ENCODE measurements around the gene HSD17B3. TPM values are rescaled to one million over a fixed set of nuclear protein-coding genes. Genes with fewer than 3 reads are reported as not detected.
"Not testable (repeated sequence)": the region's sequence is repeated elsewhere in the genome, so short reads cannot be mapped to it uniquely, and the experiment has no call there.

Gene HSD17B3
- total RNA-seq, 1 experiment from 2014 or later, result not detected

GRCh38 chr9:96318921-96319565 lies 17.1 kb upstream of the HSD17B3 start:
- peak; percentile 50 for DNase-seq (ENCODE audit: low read depth, low spot score)
- in situ Hi-C loops (cut with HindIII; ENCODE audit: low pct_unique_long_range_greater_than_20kb, low sequenced_read_pairs), result no loop called here

DNA sequence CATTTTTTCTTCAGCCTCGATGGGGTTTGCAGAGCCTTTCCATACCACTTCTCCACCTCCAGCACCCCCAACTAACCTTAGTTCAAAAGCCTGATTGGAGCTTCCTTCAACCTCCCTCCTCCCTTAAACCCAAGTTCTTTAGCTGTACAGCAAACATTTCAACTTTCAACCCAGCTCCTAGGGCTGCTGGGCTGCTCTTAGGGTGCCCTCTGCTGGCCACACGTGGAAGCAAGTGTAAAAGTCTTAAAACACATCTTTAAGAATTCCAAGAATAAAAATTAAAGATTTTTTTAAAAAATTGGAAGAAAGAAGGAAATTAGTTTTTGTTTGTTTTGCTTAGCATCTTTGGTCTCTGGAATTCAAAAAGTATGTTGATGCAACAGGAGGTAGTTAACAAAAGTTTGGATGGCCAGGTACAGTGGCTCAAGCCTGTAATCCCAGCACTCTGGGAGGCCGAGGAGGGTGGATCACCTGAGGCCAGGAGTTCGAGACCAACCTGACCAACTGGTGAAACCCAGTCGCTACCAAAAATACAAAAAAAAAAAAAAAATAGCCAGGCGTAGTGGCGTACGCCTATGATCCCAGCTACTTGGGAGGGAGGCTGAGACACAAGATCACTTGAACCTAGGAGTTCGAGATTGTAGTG lies 15.5 kb upstream of the HSD17B3 start:
- in situ Hi-C loops (cut with HindIII; ENCODE audit: low pct_unique_long_range_greater_than_20kb, low sequenced_read_pairs), result no loop called here
- peak; percentile 67 for DNase-seq (ENCODE audit: low read depth, low spot score)

DNA sequence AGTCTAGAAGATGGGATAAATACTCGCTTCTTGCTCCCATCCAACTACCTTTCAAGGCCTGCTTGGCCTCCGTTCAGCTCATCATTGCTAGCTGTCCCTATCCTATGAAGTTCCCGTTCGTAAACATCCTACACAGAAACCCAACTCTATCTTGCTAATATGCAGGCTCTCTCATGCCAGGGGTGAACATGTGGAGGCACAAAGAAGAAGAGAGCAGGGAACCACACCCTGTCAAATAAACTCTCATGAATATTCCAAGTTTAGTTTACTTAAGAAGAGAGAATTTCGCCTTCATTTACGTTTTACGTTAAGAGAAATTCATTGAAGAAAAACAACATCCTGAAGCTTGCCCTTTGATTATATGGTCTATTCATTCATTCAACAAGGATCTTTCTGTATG lies 7.9 kb upstream of the HSD17B3 start:
- in situ Hi-C loops (cut with HindIII; ENCODE audit: low pct_unique_long_range_greater_than_20kb, low sequenced_read_pairs), result no loop called here
- DNase-seq (ENCODE audit: low read depth, low spot score), result no peak

DNA sequence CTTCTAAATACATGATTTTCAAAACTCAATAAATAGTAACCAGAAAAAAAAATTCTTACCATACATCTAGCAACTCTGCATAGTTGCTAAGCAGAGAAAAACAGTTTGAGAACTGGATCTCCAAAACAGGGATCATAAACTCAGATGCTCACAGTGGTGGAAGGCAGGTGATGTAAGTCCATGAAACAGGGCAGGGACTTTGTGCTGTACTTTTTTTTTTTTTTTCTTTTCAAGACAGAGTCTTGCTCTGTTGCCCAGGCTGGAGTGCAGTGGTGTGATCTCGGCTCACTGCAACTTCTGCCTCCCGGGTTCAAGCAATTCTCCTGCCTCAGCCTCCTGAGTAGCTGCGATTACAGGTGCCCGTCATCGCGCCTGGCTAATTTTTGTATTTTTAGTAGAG lies 5.0 kb upstream of the HSD17B3 start:
- DNase-seq (ENCODE audit: low read depth, low spot score); in situ Hi-C loops (cut with HindIII; ENCODE audit: low pct_unique_long_range_greater_than_20kb, low sequenced_read_pairs): not testable (repeated sequence)

GRCh38 chr9:96305171-96305570 lies 3.2 kb upstream of the HSD17B3 start:
- DNase-seq (ENCODE audit: low read depth, low spot score), result no peak

GRCh38 chr9:96304230-96304629 lies 2.3 kb upstream of the HSD17B3 start:
- in situ Hi-C loops (cut with HindIII; ENCODE audit: low pct_unique_long_range_greater_than_20kb, low sequenced_read_pairs), result no loop called here
- DNase-seq (ENCODE audit: low read depth, low spot score), result no peak

More at GRCh38 chr9:96305171-96305570, 3.2 kb upstream of the HSD17B3 start:
- in situ Hi-C loops (cut with HindIII; ENCODE audit: low pct_unique_long_range_greater_than_20kb, low sequenced_read_pairs), result no loop called here

DNA sequence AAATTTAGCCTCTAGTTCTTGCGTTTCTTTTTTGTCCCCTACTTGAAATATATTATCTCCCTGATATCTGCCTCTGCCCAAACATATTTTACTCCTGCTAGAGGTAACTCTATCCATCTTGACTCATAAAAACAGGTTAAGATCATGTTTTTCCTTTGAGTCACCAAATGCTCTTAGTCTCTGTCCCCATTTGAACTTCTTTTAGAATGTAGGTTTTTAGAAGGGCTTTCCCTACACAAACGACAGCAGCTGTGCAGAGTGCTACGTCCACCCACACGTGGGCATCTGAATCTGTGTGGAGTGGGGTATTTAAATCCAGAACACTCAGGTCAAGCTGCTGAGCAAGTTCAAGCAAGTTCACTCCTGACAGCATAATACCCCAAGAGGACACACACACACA lies 2.2 kb downstream of the HSD17B3 start:
- DNase-seq (ENCODE audit: low read depth, low spot score), result no peak
- in situ Hi-C loops (cut with HindIII; ENCODE audit: low pct_unique_long_range_greater_than_20kb, low sequenced_read_pairs), result no loop called here

GRCh38 chr9:96294159-96294545 lies 7.8 kb downstream of the HSD17B3 start:
- in situ Hi-C loops (cut with HindIII; ENCODE audit: low pct_unique_long_range_greater_than_20kb, low sequenced_read_pairs), result no loop called here
- DNase-seq (ENCODE audit: low read depth, low spot score), result peak; percentile 19

DNA sequence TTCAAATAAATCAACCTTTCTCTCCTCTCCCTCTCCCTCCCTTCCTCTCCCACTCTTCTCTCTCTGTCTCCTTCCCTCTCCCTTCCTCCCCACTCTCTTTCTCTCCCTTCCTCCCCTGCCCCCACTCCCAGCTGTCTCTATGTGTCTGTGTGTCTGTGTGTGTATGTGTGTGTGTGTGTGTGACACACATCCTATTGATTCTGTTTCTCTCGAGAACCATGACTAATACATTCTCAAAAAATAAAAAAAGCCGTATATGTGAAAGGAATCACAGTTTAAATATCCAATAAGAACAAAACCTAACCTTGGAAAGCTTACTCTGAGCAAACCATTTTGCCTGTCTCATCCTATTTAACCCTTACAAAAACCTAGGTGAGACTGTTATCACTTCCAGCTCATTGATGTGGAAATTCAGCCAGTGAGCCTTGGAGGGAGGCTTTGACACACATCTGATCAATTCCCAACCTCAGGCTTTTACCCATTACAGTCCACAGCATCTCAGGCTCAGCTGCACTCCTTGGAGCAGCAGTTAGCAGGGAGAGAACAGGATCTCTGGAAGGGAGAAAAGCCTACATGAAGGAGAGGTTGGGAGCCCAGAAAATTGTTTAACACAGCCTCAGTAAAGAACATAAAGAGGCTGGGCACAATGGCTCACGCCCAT lies 8.3 kb downstream of the HSD17B3 start:
- in situ Hi-C loops (cut with HindIII; ENCODE audit: low pct_unique_long_range_greater_than_20kb, low sequenced_read_pairs), result no loop called here
- peak; percentile 20 for DNase-seq (ENCODE audit: low read depth, low spot score)

DNA sequence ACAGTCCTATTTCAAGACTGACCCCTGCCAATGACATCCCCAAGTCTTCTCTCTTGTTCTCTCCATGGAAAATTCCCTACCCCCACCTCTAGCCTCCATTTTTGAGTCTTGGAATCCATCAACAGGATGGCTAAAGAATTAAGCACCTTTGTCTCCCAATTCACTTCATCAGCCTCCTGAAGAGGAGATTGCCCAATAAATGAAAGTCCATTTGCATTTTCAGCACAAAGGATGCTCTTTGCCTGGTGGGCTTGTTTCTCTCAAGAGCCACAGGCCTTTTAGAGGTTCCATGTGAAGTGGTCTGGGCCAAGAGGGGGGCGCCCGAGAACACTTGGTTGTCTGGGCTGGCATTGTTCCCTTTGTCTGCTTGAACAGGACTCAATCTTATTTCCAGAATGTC lies 12.6 kb downstream of the HSD17B3 start:
- DNase-seq (ENCODE audit: low read depth, low spot score), result no peak
- in situ Hi-C loops (cut with HindIII; ENCODE audit: low pct_unique_long_range_greater_than_20kb, low sequenced_read_pairs), result no loop called here

- in situ Hi-C loops (cut with HindIII; ENCODE audit: low pct_unique_long_range_greater_than_20kb, low sequenced_read_pairs), result no loop called here
- no peak for DNase-seq (ENCODE audit: low read depth, low spot score)
These were observed 20.3 kb downstream of the HSD17B3 start for GRCh38 chr9:96281641-96282040.

GRCh38 chr9:96279932-96280331 lies 22.0 kb downstream of the HSD17B3 start:
- DNase-seq (ENCODE audit: low read depth, low spot score), result no peak
- in situ Hi-C loops (cut with HindIII; ENCODE audit: low pct_unique_long_range_greater_than_20kb, low sequenced_read_pairs), result no loop called here

DNA sequence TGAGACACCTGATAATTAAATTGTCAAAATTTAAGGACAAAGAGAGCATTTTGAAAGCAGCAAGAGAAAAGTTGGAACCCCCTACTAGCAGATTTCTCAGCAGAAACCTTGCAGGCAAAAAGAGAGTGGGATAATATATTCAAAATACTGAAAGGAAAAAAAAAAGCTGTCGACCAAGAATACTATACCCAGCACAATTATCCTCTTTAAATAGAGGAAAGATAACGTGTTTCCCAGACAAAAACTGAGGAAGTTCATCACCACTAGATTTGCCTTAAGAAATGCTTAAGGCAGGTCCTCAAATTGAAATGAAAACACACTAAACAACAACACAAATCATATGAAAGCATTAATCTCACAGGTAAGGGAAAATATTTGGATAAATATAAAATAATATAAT lies 27.0 kb downstream of the HSD17B3 start:
- in situ Hi-C loops (cut with HindIII; ENCODE audit: low pct_unique_long_range_greater_than_20kb, low sequenced_read_pairs), result no loop called here
- no peak for DNase-seq (ENCODE audit: low read depth, low spot score)

GRCh38 chr9:96270236-96270744 lies 31.7 kb downstream of the HSD17B3 start:
- no peak for DNase-seq (ENCODE audit: low read depth, low spot score)
- in situ Hi-C loops (cut with HindIII; ENCODE audit: low pct_unique_long_range_greater_than_20kb, low sequenced_read_pairs), result no loop called here

DNA sequence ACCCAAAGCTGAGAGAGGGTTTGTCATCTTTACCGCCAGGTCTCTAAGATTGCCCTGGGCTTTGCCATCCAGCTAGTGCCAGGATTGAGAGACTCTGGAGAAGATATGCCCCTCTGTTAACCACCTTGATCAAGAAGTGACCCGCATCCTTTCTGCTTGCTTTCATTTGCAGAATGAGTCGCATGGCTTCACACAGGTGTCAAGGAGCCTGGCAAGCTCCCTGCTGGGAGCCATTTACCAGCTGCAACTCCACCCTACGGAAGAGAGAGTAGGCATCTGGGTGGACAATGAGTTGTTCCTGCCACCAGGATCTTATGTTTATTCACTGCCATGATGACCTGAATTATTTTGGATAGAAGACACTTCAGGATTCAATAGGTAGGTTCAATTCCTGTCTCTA lies 43.0 kb downstream of the HSD17B3 start:
- DNase-seq (ENCODE audit: low read depth, low spot score), result no peak
- in situ Hi-C loops (cut with HindIII; ENCODE audit: low pct_unique_long_range_greater_than_20kb, low sequenced_read_pairs), result no loop called here

GRCh38 chr9:96256800-96257199 lies 45.2 kb downstream of the HSD17B3 start:
- DNase-seq (ENCODE audit: low read depth, low spot score), result no peak
- in situ Hi-C loops (cut with HindIII; ENCODE audit: low pct_unique_long_range_greater_than_20kb, low sequenced_read_pairs), result no loop called here

DNA sequence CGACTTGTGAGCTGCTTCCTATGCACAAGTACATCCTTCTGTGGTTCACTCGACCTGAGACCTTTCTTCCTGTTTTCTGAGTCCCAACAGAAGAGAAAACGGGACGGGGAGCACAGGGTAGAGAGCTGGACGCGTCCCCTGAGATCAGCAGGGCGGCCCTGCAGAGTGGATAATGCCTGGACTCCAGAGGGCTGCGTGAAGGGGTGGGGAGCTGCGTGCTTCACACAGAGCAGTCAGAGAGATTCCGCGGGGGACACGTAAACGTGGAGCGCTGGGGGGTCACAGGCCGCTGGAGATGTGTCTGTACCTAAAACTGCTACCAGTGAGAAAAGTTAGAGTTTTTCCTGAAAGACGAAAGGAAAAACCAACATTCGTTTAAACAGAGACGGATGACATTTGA lies 46.3 kb downstream of the HSD17B3 start:
- in situ Hi-C loops (cut with HindIII; ENCODE audit: low pct_unique_long_range_greater_than_20kb, low sequenced_read_pairs), result no loop called here
- DNase-seq (ENCODE audit: low read depth, low spot score), result no peak

- no peak for DNase-seq (ENCODE audit: low read depth, low spot score)
- in situ Hi-C loops (cut with HindIII; ENCODE audit: low pct_unique_long_range_greater_than_20kb, low sequenced_read_pairs), result no loop called here
These were observed 48.8 kb downstream of the HSD17B3 start for GRCh38 chr9:96253059-96253696.

All from SK-MEL-5 (cell line).